Astrocyte of the spinal cord (primary cell): ENCODE measurements around the gene NOC4L.
A peak's percentile ranks its signal among the peaks of the same experiment; 100 is the strongest.

Source experiments
- DNase-seq: peaks from one replicate; pipeline ENCODE4 v3.0.0; 2011; ENCODE audit warnings: low read depth, low spot score
- H3K4me3 ChIP-seq: 2 replicates; pipeline ENCODE4 v1.5.1; 2011; ENCODE audit warnings: low read depth, mild to moderate bottlenecking, low read length, moderate library complexity
- CTCF ChIP-seq: IDR thresholded peaks from 2 replicates; pipeline ENCODE4 v1.5.1; 2012; ENCODE audit warnings: low read depth, mild to moderate bottlenecking, low read length, inconsistent platforms
- in situ Hi-C: cut with HindIII; loops from 2 replicates; pipeline ENCODE4 v1.10.0; 2017; ENCODE audit warnings: low sequenced_read_pairs

Gene NOC4L

GRCh38 chr12:132160601-132161035, 16.4 kb downstream of the NOC4L start:
- no peak overlapping the region for H3K4me3 ChIP-seq
- TF ChIP-seq CTCF = no peak
- no peak for DNase-seq
- in situ Hi-C loops = no loop called here

GRCh38 chr12:132161036-132161781, 17.0 kb downstream of the NOC4L start:
- DNase-seq = peak; percentile 29
- no peak overlapping the region for H3K4me3 ChIP-seq
- in situ Hi-C loops = no loop called here
- no peak for TF ChIP-seq CTCF

GRCh38 chr12:132161796-132162507, 17.7 kb downstream of the NOC4L start:
- no peak overlapping the region for H3K4me3 ChIP-seq
- in situ Hi-C loops = no loop called here
- TF ChIP-seq CTCF = no peak
- DNase-seq = no peak

GRCh38 chr12:132162508-132163031, 18.3 kb downstream of the NOC4L start:
- in situ Hi-C loops = no loop called here
- H3K4me3 ChIP-seq = no peak overlapping the region
- peak; percentile 88 for DNase-seq
- no peak for TF ChIP-seq CTCF

GRCh38 chr12:132163041-132163910, 19.0 kb downstream of the NOC4L start:
- no peak for TF ChIP-seq CTCF
- in situ Hi-C loops = no loop called here
- no peak overlapping the region for H3K4me3 ChIP-seq
- no peak for DNase-seq

- peak; percentile 19 for TF ChIP-seq CTCF
- in situ Hi-C loops = no loop called here
- no peak overlapping the region for H3K4me3 ChIP-seq
- DNase-seq = no peak
These were observed 19.6 kb downstream of the NOC4L start for GRCh38 chr12:132163911-132164288.
